Measurements from ENCODE around the gene ZNF846.

DNA sequence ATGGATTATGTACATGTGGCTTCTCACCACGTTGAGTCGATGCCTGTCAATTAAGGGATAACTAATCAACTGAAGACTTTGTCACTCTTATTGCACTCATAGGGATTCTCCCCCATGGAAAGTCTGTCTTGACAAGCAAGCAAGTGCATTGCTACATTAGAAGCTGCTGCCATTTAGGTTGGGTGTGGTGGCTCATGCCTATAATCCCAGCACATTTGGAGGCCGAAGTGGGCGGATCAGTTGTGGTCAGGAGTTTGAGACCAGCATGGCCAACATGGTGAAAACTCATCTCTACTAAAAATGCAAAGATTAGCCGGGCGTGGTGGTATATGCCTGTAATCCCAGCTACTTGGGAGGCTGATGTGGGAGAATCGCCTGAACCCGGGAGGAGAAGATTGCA is 18.3 kb upstream of the ZNF846 start:
- no peak for TF ChIP-seq FOXM1 (IDR thresholded peaks at IDR 0.05; ENCODE audit: borderline replicate concordance)
- no peak for TF ChIP-seq HDGF (IDR thresholded peaks at IDR 0.05; ENCODE audit: borderline replicate concordance)
- TF ChIP-seq SUZ12 (IDR thresholded peaks at IDR 0.05): no peak
- TF ChIP-seq L3MBTL2 (conservative IDR thresholded peaks at IDR 0.05): no peak
- TF ChIP-seq TARDBP (IDR thresholded peaks at IDR 0.05): no peak
- no peak for TF ChIP-seq SP1 (IDR thresholded peaks at IDR 0.05)
- TF ChIP-seq ZNF384 (IDR thresholded peaks at IDR 0.05): no peak
- TF ChIP-seq FOXK2 (IDR thresholded peaks at IDR 0.05): no peak
- TF ChIP-seq NFRKB (IDR thresholded peaks at IDR 0.05): no peak
- no peak for TF ChIP-seq FOXA1 (IDR thresholded peaks at IDR 0.05)
- TF ChIP-seq, protein P1, sequence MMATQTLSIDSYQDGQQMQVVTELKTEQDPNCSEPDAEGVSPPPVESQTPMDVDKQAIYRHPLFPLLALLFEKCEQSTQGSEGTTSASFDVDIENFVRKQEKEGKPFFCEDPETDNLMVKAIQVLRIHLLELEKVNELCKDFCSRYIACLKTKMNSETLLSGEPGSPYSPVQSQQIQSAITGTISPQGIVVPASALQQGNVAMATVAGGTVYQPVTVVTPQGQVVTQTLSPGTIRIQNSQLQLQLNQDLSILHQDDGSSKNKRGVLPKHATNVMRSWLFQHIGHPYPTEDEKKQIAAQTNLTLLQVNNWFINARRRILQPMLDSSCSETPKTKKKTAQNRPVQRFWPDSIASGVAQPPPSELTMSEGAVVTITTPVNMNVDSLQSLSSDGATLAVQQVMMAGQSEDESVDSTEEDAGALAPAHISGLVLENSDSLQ (IDR thresholded peaks at IDR 0.05): no peak
- TF ChIP-seq CTBP1 (IDR thresholded peaks at IDR 0.05; ENCODE audit: borderline replicate concordance): no peak
- TF ChIP-seq ARNT (IDR thresholded peaks at IDR 0.05): no peak
- no peak for TF ChIP-seq BHLHE40 (IDR thresholded peaks at IDR 0.05; ENCODE audit: borderline replicate concordance)
